Immature natural killer cell (primary cell): Measurements from ENCODE around the gene OST4. TPM values are rescaled to one million over a fixed set of nuclear protein-coding genes. Genes with fewer than 3 reads are reported as not detected.

Source experiments
- DNase-seq, 3 donors: peaks; one replicate each; pipeline ENCODE4 v3.0.0; 2022; ENCODE audit warnings: mixed read lengths in 1 of 3
- H3K27ac Mint-ChIP-seq, 6 donors: one replicate each; pipeline ENCODE4 v1.8.0; 2020; ENCODE audit warnings: mixed read lengths in 6 of 6, mild to moderate bottlenecking in 5 of 6, inconsistent platforms in 4 of 6, moderate library complexity in 3 of 6
- H3K27me3 Mint-ChIP-seq, 3 donors: one replicate each; pipeline ENCODE4 v1.8.0; 2020 to 2021; ENCODE audit warnings: low read depth in 3 of 3, mild to moderate bottlenecking in 3 of 3, mixed read lengths in 3 of 3, moderate library complexity in 3 of 3, inconsistent platforms in 1 of 3
- H3K36me3 Mint-ChIP-seq, 3 donors: one replicate each; pipeline ENCODE4 v1.8.0; 2020; ENCODE audit warnings: mixed read lengths in 3 of 3, inconsistent platforms in 2 of 3, mild to moderate bottlenecking in 2 of 3
- H3K4me1 Mint-ChIP-seq, 2 donors: one replicate each; pipeline ENCODE4 v1.8.0; 2020; ENCODE audit warnings: inconsistent platforms in 2 of 2, mild to moderate bottlenecking in 2 of 2, mixed read lengths in 2 of 2, moderate library complexity in 1 of 2
- H3K4me3 Mint-ChIP-seq, 5 donors: one replicate each; pipeline ENCODE4 v1.8.0; 2020; ENCODE audit warnings: mild to moderate bottlenecking in 5 of 5, mixed read lengths in 5 of 5, inconsistent platforms in 3 of 5, moderate library complexity in 3 of 5
- H3K9me3 Mint-ChIP-seq, 6 donors: one replicate each; pipeline ENCODE4 v1.8.0; 2020; ENCODE audit warnings: mild to moderate bottlenecking in 6 of 6, mixed read lengths in 6 of 6, inconsistent platforms in 4 of 6, moderate library complexity in 3 of 6
- polyA plus RNA-seq, 3 donors: library from polyadenylated mRNA; unstranded; fragments of 300-500 nt; fragmentation: Illumina TruSeq; gene quantifications; one replicate each; pipeline ENCODE4 v1.2.3, GENCODE V29; 2021

OST4 gene
- polyA plus RNA-seq, 3 donors from 2014 or later = 677 to 899 (median 681) TPM

DNA sequence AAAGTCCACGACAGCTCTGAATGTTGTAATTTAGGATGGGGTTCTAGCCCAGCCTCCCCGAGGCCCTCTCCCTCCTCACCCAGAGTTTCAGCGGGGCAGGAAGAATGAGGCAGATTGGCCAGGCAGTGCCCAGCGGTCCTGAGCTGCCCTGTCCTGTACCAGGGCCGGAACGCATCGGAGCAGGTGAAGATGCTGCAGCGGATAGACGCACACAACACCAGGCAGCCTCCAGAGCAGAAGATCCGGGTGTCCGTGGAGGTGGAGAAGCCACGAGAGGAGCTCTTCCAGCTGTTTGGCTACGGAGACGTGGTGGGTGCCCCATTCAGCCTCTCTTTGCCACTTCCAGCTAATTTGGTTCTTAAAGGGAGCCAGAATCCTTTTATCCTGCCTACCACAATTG, 25.9 kb upstream of the OST4 start:
- DNase-seq = no peak

DNA sequence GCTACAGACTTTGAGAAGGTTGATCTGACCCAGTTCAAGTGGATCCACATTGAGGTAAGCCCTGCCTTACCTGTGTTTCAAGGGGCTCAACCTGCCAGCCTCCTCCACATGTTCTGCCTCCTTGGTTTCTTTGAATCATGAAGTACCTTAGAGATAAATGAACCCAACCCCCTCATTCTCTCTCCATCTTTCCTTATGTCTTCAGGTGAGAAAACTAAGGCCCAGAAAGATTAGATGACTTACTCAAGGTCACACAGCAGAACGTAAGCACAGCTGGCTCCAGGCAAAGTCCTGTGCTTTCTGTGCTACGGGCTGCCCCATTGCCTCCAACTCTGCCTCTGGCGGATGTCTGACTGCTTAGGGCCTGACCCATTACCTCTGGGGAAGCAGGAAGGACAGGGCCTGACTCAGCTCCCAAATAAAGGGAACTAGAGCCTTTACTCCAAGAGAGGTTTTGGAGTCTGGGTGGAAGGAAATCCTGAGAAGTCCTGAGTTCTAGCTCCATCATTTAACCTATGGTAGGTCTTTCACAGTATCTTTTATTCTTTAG, 25.4 kb upstream of the OST4 start:
- no peaks in the 10 kb centered on the region for H3K36me3 Mint-ChIP-seq

More for the DNA sequence above, 25.9 kb upstream of the OST4 start:
- H3K27ac Mint-ChIP-seq = no peak overlapping the region
- H3K9me3 Mint-ChIP-seq = no peaks in the 10 kb centered on the region
- H3K36me3 Mint-ChIP-seq = no peaks in the 10 kb centered on the region
- no peak overlapping the region for H3K4me3 Mint-ChIP-seq
- H3K27me3 Mint-ChIP-seq = peaks cover 0 to 2% (median 2%) of the 10 kb centered on the region in 3 donors
- H3K4me1 Mint-ChIP-seq = peaks cover 7 to 15% of the 10 kb centered on the region in 2 donors

DNA sequence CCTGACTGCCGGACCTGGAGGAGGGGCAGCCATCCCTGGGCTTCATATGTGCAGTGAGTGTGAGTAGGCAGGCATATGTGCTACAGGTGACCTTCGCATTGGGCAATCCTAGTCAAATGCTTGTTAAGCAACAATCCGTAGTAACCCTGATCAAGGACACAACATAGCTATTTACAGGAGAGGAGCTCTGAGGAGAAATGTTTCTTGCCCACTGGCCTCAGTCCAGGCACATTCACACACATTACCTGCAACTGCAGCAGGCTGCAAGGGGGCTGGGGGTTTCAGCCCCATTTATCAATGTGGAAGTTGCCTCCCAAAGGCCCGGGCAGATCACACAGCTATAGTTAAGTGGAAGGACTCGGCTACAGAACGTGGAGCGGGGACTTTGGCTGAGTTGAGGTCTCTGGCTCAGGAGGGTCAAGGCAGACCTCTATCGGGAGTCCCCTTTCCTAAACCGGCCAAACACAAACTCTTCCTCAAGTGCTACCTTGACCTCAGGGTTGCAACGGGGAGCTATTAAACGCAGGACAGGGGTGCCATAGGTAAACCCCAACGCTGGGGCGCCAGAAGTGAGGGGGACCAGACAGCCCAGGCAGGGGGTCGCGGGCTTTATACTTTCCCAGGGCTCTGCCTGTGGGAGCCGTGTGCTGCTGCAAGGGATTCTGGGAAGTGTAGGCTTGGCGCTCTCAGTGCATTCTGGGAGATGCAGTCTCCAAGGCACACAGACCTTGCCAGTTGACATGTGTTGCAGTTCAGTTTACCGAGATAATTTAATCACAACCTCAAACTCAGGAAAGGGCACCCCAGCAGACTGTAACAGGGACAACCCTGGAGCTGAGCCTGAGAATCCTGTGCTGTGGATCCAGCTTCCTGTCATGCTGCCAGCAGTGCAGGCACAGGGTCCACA, 24.5 kb upstream of the OST4 start:
- peak overlapping the region in 1 of 6 donors; percentile 40 for H3K27ac Mint-ChIP-seq
- no peaks in the 10 kb centered on the region for H3K36me3 Mint-ChIP-seq
- DNase-seq = peak in 2 of 3 donors; percentile 25 to 31
- peak overlapping the region; percentile 28 to 58 (median 54) for H3K4me3 Mint-ChIP-seq
- H3K4me1 Mint-ChIP-seq = peaks cover 7 to 15% of the 10 kb centered on the region in 2 donors
- H3K27me3 Mint-ChIP-seq = no peaks in the 10 kb centered on the region
- H3K9me3 Mint-ChIP-seq = no peaks in the 10 kb centered on the region

More for the DNA sequence above, 25.4 kb upstream of the OST4 start:
- H3K9me3 Mint-ChIP-seq = no peaks in the 10 kb centered on the region
- peak overlapping the region in 1 of 6 donors; percentile 36 for H3K27ac Mint-ChIP-seq
- DNase-seq = no peak
- peaks cover 7 to 15% of the 10 kb centered on the region in 2 donors for H3K4me1 Mint-ChIP-seq
- H3K27me3 Mint-ChIP-seq = peaks cover 0 to 2% (median 0%) of the 10 kb centered on the region in 3 donors
- H3K4me3 Mint-ChIP-seq = no peak overlapping the region

DNA sequence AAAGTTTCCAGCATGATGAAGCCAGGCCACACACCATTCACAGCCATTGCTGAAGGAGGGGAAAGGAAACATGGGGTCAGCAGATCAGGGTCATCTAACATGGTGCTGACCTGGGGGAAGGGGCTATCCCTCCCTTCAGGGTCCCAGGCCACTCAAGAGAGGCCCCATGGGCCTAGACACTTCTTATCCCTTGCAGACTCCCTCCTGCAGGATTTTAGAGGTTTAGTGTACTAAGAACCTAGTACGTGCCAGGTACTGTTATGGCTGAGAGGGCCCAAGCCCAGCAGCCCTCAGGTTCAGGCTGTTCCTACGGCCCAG, 23.9 kb upstream of the OST4 start:
- Mint-ChIP-seq H3K4me3 (peak overlapping the region in 2 of 5 donors; percentile 28 to 48), H3K9me3 (no peaks in the 10 kb centered on the region), H3K4me1 (peaks cover 7 to 15% of the 10 kb centered on the region in 2 donors), H3K36me3 (no peaks in the 10 kb centered on the region), H3K27ac (peak overlapping the region in 1 of 6 donors; percentile 40), H3K27me3 (no peaks in the 10 kb centered on the region)
- DNase-seq = no peak

DNA sequence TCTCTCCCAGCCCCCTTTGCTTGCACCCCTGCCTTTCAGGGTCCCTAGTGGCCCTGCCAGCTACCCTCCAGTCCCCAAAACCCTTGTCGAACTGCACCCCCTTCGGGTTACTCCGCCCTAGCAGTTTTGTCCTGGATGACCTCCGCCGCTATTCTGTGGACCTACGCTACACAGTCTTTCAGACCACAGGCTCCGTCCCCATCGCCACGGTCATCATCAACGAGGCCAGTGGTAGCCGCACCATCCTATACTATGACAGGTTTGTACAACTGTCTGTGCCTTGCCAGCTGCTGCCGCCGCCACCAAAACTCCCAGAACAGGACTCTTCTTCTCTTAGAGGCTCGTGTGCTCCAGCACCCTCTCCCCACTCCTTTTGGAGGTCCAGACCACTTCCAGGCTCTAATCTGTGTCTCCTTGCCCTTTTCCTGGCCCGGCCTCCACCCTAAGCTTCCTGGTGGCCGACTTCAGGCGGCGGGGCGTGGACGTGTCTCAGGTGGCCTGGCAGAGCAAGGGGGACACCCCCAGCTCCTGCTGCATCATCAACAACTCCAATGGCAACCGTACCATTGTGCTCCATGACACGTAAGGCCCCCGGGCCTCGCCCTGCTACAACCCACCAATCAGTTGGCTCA, 23.0 kb upstream of the OST4 start:
- Mint-ChIP-seq H3K36me3 (no peaks in the 10 kb centered on the region), H3K9me3 (no peaks in the 10 kb centered on the region), H3K4me3 (no peak overlapping the region), H3K27me3 (no peaks in the 10 kb centered on the region), H3K27ac (no peak overlapping the region), H3K4me1 (peaks cover 9 to 15% of the 10 kb centered on the region in 2 donors)
- DNase-seq = no peak

DNA sequence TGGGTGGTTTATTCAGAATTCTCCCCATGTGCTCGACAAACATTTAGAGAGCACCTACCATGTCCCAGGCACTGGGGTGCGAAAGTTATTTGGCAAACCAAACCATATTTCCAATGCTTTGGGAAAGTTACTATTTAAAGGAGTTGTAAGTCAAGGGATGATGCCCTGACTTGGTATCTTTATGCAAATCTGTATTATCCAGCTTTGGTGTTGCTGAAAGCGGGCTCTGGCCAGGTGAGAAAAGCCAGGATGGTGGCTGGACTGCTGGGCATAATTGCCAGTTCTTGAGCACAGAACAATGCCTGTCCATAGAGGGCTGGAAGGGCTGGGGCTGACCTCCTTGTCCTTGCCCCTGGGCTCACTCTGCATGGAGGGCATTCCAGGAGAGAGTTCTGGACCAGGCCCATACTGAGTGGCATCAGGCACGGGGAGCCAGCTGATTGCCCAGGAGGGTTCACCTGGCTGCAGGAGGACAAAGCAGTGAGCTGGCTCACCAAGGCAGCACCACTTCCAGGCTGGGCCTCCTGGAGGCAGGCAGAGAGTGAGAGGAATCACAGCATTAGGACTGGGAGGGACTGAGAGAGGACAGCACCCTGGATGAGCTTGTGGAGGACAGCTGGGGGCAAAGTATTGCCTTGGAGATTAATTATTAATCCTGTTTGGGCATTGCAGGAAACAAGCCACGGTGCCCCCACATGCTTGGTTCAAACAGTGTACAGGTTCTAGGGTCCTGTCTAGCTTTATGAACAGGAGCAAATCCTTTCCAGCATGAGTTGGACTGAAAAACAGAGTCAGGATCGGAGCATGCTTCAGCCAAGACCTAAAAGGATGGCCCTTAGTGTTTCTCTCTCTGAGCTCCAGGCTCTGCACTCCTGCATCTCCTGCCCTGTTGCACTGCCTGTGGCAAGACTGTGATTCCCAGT, 22.2 kb upstream of the OST4 start:
- Mint-ChIP-seq H3K27ac (no peak overlapping the region), H3K9me3 (no peaks in the 10 kb centered on the region), H3K4me3 (no peak overlapping the region), H3K36me3 (no peaks in the 10 kb centered on the region), H3K27me3 (no peaks in the 10 kb centered on the region), H3K4me1 (peaks cover 9 to 15% of the 10 kb centered on the region in 2 donors)
- DNase-seq = no peak

DNA sequence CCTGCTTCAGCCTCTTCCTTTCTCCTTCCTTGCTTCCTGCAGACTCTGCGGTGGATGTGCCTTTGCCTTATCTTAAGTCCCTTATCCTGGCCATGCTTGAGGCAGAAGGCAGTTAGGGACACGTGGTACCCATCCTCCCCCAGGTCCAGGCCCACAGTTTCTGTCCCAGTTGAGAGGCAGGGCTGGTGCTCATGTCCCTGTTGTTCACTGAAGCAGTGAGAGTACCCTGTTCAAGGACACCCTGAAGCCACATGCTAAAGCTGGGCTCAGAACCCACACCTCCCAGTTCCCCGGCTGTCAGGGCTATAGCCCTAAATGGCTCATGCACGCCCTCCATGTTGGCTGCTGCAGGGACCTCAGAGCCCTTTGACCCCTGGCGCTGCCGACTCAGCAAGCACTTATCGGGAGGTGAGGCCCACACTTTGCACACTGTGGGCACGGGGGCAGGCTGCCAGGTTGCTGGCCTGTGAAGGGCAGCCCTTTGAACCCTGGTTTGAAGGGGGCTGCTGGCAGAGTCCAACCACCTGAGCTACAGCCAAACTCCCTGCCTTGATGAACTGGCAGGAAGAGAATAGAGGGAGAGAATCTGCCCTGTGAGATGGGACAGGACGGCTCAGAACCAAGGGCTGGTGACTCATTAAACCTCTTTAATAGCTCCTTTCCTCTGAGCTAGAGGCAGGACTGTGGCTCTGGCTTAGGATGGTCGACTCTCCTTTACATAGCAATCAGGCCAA, 21.4 kb upstream of the OST4 start:
- no peak for DNase-seq
- H3K9me3 Mint-ChIP-seq = no peaks in the 10 kb centered on the region
- H3K4me1 Mint-ChIP-seq = peaks cover 9 to 15% of the 10 kb centered on the region in 2 donors
- no peak overlapping the region for H3K27ac Mint-ChIP-seq
- H3K27me3 Mint-ChIP-seq = peaks cover 0 to 2% (median 0%) of the 10 kb centered on the region in 3 donors
- no peak overlapping the region for H3K4me3 Mint-ChIP-seq
- H3K36me3 Mint-ChIP-seq = no peaks in the 10 kb centered on the region

DNA sequence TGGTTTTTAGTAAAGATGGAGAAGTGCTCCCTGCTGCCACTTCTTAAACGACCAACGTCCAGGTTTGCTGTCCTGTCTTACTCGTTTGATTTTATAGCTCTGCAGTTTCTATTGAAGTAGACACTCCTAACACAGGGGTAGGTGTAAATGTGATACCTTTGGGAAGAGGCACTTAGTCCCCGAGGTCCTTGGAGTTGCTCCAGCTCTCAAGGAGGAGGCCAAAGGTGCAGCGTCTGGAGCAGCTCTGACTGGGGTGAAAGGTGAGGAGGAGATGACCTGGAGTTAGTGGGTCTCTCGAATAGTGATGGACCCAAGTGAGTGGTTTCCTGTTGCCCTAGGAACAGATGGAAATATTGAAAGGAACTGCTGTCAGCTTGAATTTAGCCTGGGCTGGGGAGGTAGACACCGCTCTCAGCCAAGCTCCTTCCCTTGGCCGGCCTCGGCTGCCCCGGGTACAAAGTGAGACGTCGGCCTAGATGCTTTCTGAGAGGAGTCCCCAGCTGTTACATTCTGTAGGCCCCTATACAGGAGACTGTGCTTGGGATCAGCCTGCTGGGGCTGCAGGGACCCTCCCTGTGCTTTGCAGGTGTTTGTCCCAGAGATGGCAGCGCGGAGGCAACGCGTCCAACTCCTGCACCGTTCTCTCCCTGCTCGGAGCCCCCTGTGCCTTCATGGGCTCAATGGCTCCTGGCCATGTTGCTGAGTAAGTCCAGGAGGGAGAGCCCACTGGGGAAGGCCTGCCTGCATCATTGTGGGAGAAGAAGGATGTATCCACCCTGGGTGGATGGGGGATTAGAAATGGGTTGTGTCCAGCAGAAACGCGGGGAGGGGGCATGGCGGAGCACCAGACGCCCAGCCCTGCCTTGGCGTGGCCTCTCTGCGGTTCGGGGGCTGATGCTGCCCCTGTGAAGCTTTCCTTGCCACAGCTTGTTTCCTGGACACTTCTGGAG, 20.6 kb upstream of the OST4 start:
- no peak for DNase-seq
- no peaks in the 10 kb centered on the region for H3K9me3 Mint-ChIP-seq
- H3K4me1 Mint-ChIP-seq = peaks cover 9 to 22% of the 10 kb centered on the region in 2 donors
- H3K27ac Mint-ChIP-seq = peak overlapping the region in 1 of 6 donors; percentile 59
- no peaks in the 10 kb centered on the region for H3K36me3 Mint-ChIP-seq
- peaks cover 0 to 2% (median 0%) of the 10 kb centered on the region in 3 donors for H3K27me3 Mint-ChIP-seq
- no peak overlapping the region for H3K4me3 Mint-ChIP-seq

DNA sequence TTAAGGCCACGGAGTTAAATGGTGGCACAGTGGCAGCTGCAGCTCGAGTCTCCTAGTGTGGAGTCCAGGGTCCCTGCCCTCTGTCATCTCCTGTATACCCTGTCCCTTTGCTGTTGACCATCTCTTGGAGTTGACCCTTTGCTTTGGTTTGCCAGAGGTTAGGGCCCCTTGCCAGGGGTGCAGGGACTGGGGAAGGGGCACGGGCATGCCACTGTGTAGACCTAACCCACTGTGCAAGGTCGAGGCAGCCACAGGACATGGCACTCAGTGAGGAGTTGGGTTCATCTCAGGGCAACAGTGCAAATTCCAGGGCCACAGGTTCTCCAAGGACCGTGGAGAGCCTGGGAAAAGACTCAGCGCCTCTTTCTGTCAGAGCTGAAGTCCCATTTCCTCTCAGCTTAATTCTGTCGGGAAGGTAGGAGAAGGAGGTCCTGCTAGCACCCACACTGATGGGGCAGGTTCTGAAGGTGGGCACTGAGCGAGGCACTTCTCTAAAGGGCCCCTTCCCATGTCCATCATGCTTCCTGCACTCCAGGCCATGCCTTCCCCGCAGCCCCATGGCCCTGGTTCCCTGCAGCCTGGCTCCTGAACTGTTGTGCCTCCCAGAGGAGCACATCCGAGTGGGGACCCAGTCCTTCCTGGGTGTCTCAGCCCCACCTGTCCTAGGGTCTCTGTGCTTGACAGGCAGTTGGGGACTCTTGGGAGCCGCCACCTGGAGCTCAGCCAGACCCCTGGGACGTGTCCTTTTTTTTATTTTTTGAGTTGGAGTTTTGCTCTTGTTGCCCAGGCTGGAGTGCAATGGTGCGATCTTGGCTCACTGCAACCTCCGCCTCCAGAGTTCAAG, 17.9 kb upstream of the OST4 start:
- peaks cover 2 to 4% (median 3%) of the 10 kb centered on the region in 3 donors for H3K27me3 Mint-ChIP-seq
- H3K36me3 Mint-ChIP-seq = no peaks in the 10 kb centered on the region
- H3K4me3 Mint-ChIP-seq = no peak overlapping the region
- H3K27ac Mint-ChIP-seq = no peak overlapping the region
- H3K4me1 Mint-ChIP-seq = peaks cover 13 to 23% of the 10 kb centered on the region in 2 donors
- no peak for DNase-seq
- H3K9me3 Mint-ChIP-seq = no peaks in the 10 kb centered on the region

DNA sequence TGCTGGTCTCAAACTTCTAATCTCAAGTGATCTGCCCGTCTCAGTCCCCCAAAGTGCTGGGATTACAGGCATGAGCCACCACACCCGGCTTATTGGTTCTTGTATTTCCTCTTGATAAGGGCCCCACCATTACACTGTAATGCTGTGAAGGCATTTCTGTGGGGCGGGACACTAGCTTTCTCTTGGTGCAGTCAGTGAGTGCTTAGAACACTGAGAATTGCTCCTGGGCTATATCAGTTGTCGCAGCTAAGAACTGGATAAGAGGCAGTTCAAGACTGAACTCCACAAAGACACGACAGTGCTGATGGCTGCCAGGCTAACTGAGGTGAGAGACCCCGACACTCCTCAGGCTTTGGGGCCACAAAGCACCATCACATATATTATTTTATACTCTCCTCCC, 17.2 kb upstream of the OST4 start:
- peaks cover 2 to 4% (median 3%) of the 10 kb centered on the region in 3 donors for H3K27me3 Mint-ChIP-seq
- peak overlapping the region in 2 of 5 donors; percentile 35 to 38 for H3K4me3 Mint-ChIP-seq
- H3K27ac Mint-ChIP-seq = no peak overlapping the region
- no peak for DNase-seq
- H3K9me3 Mint-ChIP-seq = no peaks in the 10 kb centered on the region
- peaks cover 14 to 23% of the 10 kb centered on the region in 2 donors for H3K4me1 Mint-ChIP-seq
- H3K36me3 Mint-ChIP-seq = no peaks in the 10 kb centered on the region

DNA sequence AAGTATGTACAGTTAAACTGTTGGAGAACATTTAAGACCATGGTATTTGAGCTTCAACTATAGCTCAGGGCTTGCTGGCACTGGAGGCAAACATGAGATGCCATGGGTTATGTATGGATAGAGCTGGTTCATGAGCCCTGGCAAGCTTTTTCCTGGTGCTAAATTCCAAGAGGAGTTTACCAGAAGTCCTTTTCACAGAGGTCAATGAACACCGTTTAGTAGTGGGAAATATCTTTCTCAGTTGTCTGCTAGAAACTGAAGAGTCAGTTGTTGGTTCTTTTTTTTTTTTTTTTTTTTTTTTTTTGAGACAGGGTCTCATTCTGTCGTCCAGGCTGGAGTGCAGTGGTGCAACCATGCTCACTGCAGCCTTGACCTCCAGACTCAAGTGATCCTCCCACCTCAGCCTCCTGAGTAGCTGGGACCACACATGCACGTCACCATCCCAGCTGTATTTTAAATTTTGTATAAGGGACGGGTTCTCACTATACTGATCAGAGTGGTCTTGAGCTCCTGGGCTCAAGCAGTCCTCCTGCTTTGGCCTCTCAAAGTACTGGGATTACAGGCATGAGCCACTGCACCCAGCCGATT, 16.5 kb upstream of the OST4 start:
- Mint-ChIP-seq H3K4me1 (peaks cover 14 to 23% of the 10 kb centered on the region in 2 donors), H3K27ac (no peak overlapping the region), H3K9me3 (no peaks in the 10 kb centered on the region), H3K27me3 (peaks cover 2 to 4% (median 3%) of the 10 kb centered on the region in 3 donors), H3K36me3 (no peaks in the 10 kb centered on the region), H3K4me3 (peak overlapping the region; percentile 19 to 86 (median 82))
- no peak for DNase-seq
